ENCODE results near the gene COL8A2.

COL8A2 gene

GRCh38 chr1:36157115-36157903, 32.3 kb upstream of the COL8A2 start:
- no peak for TF ChIP-seq CTCF (IDR thresholded peaks at IDR 0.05; ENCODE audit: low read depth, low read length)
- H3K4me3 ChIP-seq (replicated peaks in 1 of 2; ENCODE audit: low read depth in 2 of 2, low read length in 2 of 2): peak overlapping the region; percentile 95 to 98
- DNase-seq (ENCODE audit: low read depth in 2 of 2): peak in 1 of 2 donors; percentile 47

GRCh38 chr1:36156329-36157114, 31.5 kb upstream of the COL8A2 start:
- TF ChIP-seq CTCF (IDR thresholded peaks at IDR 0.05; ENCODE audit: low read depth, low read length): no peak
- peak; percentile 52 to 73 for DNase-seq (ENCODE audit: low read depth in 2 of 2)
- peak overlapping the region; percentile 95 to 98 for H3K4me3 ChIP-seq (replicated peaks in 1 of 2; ENCODE audit: low read depth in 2 of 2, low read length in 2 of 2)

- DNase-seq (ENCODE audit: low read depth in 2 of 2): peak; percentile 85 to 89
- no peak for TF ChIP-seq CTCF (IDR thresholded peaks at IDR 0.05; ENCODE audit: low read depth, low read length)
- peak within 1 kb of the TSS; percentile 95 to 98 for H3K4me3 ChIP-seq (replicated peaks in 1 of 2; ENCODE audit: low read depth in 2 of 2, low read length in 2 of 2)
Measured at GRCh38 chr1:36155408-36156328, 30.6 kb upstream of the COL8A2 start, which contains the start of gene MAP7D1. MAP7D1 (plus strand) TSS chr1:36156160; CDS start chr1:36156418, 258 bp downstream.

- DNase-seq (ENCODE audit: low read depth in 2 of 2): peak in 1 of 2 donors; percentile 43
- H3K4me3 ChIP-seq (replicated peaks in 1 of 2; ENCODE audit: low read depth in 2 of 2, low read length in 2 of 2): peak overlapping the region; percentile 68 to 95
- no peak for TF ChIP-seq CTCF (IDR thresholded peaks at IDR 0.05; ENCODE audit: low read depth, low read length)
Measured at GRCh38 chr1:36154765-36155407, 29.9 kb upstream of the COL8A2 start.

- no peak for TF ChIP-seq CTCF (IDR thresholded peaks at IDR 0.05; ENCODE audit: low read depth, low read length)
- H3K4me3 ChIP-seq (replicated peaks in 1 of 2; ENCODE audit: low read depth in 2 of 2, low read length in 2 of 2): no peak overlapping the region
Measured at GRCh38 chr1:36154335-36154734, 29.3 kb upstream of the COL8A2 start.

GRCh38 chr1:36153476-36153875, 28.5 kb upstream of the COL8A2 start:
- no peak for DNase-seq (ENCODE audit: low read depth in 2 of 2)
- H3K4me3 ChIP-seq (replicated peaks in 1 of 2; ENCODE audit: low read depth in 2 of 2, low read length in 2 of 2): no peak overlapping the region
- TF ChIP-seq CTCF (IDR thresholded peaks at IDR 0.05; ENCODE audit: low read depth, low read length): no peak

More at GRCh38 chr1:36154335-36154734, 29.3 kb upstream of the COL8A2 start:
- no peak for DNase-seq (ENCODE audit: low read depth in 2 of 2)
